UCSD-AML1 (cell line): Measurements from ENCODE around the gene POC1B.

ENCODE experiments used
- DNase-seq: peaks from one replicate; lab custom pipeline; 2025; ENCODE audit not compliant: unreplicated experiment; lab: John Stamatoyannopoulos, UW

Gene POC1B

GRCh38 chr12:89525824-89526770 is at the start of gene POC1B:
Gene POC1B (minus strand): TSS chr12:89526047. CDS start chr12:89525895, 152 bp downstream.
- peak; percentile 86 for DNase-seq

- no peak for DNase-seq
Measured at GRCh38 chr12:89575374-89575773, 49.5 kb upstream of the POC1B start.

DNA sequence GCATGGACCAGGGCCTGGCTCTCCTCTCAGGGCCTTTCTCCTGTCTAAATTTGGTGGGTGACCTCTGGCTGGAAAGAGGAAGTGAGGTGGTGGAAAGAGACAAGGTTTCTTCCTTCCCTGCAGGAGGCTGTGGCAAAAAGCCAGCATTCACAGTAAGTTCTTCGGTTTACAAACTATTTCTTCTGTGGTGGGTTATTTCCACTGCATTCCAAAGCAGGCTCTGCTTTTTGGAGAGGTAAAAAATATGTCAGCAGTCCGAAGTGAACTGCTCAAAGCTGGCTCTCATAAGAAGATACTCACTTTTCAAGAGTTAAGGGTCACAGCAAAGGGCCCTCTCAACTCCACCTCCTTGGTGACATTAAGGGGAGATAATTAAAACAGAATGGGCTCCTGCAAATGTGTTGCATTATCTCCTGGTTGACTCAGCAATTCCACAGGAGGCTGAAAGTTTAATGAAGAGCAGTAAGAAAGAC is 48.9 kb upstream of the POC1B start:
- DNase-seq = peak; percentile 14

- no peak for DNase-seq
Measured at GRCh38 chr12:89573051-89573810, 47.4 kb upstream of the POC1B start.

DNA sequence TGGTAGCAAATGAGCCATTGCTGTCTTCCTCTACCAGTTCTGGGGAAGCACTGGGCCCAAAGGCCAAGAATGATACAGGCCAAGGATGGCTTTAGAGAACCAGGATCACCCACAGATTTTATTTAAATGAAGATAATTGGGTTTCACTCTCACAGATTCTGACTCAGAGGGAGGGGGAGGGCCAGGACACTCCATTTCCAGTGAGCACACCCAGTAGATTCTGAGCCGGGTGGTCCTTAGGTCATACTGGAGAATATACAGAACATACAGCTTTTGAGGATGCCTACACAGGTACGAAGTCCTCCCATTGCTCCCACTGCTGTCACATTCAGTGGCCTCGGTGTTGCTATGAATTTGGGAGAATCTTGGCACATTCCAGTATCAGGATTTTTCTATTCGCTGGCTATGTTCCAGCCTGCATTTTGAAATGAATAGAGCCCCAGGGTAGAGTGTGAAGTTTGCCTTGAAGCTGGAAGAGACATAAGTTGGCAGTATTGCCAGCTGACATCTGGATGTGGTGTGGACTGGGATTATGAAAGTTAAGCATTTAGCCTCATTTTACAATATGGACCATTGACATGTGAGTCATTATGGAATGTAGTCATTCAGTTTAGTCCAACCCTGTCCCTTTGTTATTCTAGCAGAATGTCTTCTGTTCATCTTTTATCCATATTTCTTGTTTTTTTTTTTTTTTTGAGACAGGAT is 45.8 kb upstream of the POC1B start:
- DNase-seq = no peak

DNA sequence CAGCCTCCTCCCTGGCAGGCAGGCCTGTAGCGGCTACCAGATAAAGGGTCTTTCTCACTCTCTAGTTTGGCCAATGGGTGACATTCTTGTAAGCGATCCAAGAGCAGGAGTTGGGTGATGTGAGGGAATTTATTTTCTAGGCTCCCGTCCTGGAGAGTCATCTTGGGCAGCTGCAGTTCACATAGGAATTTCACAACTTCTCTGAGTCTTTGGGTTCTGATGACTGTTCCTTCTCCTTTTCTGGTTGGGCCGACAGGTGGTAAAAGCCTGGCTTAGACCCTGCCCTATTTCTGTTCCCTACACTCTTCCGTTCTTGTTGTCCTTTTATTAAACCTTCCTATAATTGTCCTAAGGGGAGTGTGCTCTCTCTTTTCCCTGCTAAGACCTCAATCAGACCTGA is 42.6 kb upstream of the POC1B start:
- no peak for DNase-seq

DNA sequence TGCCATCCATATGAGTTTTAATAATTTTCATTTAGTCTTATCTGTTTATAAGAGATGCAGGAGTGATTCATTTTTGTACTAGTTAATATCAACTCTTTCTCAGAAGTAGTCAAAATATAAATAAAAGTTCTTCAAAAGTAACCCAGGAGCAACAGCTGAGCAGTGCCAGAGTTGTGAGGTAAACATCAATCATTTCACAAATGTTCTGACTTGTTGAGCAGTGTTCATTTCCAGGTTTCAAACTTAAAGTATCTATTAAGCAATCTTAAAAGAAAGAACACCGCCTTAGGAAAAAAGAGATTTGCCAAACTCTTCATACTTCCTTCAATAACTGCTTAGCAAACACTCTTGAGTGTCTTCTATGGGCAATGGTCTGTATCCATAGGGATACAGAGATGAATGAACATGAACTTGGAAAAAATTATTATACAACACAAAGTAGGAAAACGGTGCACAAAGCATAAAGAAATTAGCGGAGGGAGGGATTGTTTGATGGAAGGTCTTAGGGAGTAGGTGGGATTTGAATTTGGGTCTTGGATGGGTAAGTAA is 41.9 kb upstream of the POC1B start:
- no peak for DNase-seq

GRCh38 chr12:89566615-89567014 is 40.8 kb upstream of the POC1B start:
- DNase-seq = no peak

- DNase-seq = no peak
Measured at GRCh38 chr12:89565002-89565401, 39.2 kb upstream of the POC1B start.

DNA sequence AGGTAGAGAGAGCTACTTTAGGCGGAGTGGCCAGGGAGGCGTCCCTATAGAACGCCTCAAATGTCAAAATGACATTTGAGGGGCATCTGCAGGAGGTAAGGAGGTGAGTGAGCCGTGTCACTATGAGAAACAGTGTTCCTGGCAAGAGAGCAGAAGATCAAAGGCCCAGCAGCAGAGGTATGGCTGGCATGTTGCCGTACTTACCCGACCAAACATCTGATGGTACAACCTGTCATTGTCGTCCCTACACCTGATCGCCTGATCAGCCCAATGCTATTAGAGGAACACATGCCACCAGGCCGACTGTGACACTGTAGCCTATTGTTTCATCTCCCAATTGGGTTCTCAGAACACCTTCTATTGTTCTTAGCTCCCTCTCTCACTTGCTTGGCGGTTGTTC is 33.9 kb upstream of the POC1B start:
- no peak for DNase-seq

GRCh38 chr12:89556976-89557375 is 31.1 kb upstream of the POC1B start:
- no peak for DNase-seq

GRCh38 chr12:89552376-89552775 is 26.5 kb upstream of the POC1B start:
- DNase-seq = no peak

DNA sequence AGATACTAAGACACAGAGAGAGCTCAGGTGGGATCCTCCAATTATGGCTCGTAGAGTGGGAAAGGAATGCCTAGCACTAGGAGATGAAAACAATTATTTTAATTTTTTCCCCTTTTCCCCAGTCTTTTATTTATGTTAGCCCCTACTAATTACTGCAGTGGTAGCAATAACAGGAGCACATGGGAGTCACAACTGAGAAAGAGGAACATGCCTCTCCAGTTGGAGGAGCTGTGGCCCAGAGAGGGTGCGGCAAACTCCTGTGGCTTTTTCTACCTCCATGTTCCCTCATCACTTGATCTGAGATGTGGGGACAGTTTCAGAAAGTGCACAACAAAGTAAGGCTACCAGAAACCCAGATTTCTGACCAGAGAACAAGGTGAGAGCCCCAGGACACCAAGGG is 25.9 kb upstream of the POC1B start:
- no peak for DNase-seq

DNA sequence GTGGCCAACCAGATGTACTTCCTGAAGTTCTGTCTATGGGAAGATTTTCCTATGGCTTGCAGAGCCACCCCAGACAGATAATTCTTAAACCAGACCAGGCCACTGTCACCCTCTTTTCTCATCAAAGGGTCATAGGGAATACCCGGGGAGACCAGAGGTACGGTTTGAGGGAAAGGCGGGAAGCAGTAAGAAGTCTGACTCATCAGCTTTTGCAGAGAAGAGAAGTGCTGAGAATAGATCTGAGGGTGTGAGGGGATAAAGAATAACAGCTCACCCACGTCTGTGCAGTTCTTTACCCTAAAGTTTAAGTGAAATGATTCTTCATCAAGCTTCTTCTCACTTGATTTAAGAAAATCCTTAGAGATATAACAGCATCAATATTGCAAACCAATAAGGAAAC is 21.3 kb upstream of the POC1B start:
- DNase-seq = no peak

DNA sequence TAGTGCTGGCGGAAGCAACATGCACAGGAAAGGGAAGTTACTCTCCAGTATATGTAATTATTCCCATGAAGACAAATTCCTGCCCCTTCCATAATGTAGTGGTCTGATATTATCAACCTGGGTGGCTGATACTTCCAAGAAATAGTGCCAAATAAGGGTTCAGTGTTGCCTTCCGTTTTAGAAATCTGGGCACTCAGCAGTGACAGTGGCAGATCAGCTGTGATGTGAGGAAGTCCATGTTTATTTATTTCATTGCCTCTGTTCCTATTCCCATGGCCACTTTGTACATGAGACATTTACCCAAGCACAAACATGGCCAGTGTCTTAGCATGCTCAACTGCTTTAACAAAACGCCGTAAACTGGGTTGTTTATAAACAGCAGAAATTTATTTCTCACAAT is 20.3 kb upstream of the POC1B start:
- DNase-seq = no peak

GRCh38 chr12:89544681-89545184 is 18.9 kb upstream of the POC1B start:
- peak; percentile 63 for DNase-seq

GRCh38 chr12:89544022-89544421 is 18.2 kb upstream of the POC1B start:
- no peak for DNase-seq

DNA sequence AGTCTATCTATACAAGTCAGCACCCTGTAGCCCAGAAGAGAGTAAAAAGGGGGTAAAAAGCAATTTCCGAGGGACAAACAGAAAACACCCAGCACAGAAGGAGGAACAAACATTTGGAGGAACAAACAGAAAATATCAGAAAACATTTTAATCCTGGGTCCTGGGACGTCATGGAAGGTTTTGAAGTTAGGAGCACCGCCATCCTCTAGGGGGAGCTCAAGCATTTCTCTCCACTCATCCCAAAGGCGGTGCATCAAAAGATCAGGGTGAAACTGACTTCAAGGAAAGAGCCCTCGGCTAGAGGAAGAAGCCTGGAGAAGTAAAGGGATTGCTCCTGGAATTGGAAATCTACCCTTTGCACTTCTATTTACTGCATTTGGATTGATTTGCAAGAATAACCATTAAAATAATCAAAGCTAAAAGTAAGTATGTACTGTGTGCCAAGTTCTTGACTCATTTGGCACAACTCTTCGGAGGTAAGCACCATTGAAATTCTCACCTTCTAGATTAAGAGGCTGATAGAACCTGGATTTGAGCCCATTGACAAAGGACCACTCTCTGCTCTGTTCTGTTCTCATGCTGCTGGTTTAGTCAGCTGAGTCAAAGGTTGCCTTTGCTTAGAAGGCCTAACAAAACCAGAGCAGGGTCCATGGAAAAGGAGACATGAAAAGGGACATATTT is 17.2 kb upstream of the POC1B start:
- DNase-seq = peak; percentile 33

DNA sequence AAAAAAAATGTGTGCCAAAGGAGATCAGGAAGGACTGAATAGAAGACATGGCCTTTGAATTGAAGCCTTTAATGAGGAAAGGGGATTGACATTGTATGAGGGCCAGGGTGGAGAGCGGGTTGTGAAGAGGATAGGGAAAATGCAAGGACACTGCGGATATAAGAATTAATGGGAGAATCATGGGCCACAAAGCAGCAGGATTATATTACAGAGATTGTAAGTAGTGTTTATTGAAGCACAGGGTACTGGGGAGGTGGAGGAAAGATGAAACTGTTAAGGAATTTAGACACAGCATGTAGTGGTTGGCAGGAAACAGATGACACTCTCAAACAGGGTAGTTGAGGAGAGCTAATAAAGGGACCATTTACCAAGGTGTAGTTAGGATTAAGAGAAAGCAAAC is 16.4 kb upstream of the POC1B start:
- DNase-seq = no peak

DNA sequence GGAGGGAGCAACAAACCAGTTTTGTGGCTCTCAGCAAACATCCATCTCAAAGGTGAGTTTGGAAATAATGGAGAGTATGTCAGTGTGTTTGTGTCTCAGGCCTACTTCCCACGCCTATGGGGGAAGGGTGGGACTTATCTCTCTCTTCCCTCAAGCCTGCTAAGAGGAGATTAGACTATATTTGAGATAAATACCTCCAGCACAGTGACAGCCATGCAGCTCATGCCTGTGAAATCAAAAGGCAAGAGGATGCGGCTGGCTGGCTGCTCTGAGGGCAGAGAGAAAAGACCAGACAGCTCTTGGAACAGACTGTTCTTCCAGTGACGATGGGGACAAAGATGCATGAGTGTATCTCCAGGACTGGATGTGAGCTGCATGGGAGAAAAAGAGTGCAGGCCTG is 14.7 kb upstream of the POC1B start:
- DNase-seq = no peak
